ENCODE results near the gene DENND4A. TPM values are rescaled to one million over a fixed set of nuclear protein-coding genes. Genes with fewer than 3 reads are reported as not detected.

Gene DENND4A
- total and polyA plus RNA-seq, 9 of the 15 experiments (the other 6 are each of a cell fraction or from before 2014, with no cell fraction given) = 6.8 to 32.3 (median 19.9) TPM

- TF ChIP-seq ZNF407 (IDR thresholded peaks at IDR 0.05; ENCODE audit: low read depth) = no peak
- TF ChIP-seq AFF1 (IDR thresholded peaks at IDR 0.05; ENCODE audit: low read depth in 1 of 2, partially characterized antibody in 2 of 2) = no peak
- peak; percentile 41; the same call in 1 of the 2 replicates for TF ChIP-seq STAT5A (IDR thresholded peaks at IDR 0.05; ENCODE audit: borderline replicate concordance, low read length)
- TF ChIP-seq, protein P1, sequence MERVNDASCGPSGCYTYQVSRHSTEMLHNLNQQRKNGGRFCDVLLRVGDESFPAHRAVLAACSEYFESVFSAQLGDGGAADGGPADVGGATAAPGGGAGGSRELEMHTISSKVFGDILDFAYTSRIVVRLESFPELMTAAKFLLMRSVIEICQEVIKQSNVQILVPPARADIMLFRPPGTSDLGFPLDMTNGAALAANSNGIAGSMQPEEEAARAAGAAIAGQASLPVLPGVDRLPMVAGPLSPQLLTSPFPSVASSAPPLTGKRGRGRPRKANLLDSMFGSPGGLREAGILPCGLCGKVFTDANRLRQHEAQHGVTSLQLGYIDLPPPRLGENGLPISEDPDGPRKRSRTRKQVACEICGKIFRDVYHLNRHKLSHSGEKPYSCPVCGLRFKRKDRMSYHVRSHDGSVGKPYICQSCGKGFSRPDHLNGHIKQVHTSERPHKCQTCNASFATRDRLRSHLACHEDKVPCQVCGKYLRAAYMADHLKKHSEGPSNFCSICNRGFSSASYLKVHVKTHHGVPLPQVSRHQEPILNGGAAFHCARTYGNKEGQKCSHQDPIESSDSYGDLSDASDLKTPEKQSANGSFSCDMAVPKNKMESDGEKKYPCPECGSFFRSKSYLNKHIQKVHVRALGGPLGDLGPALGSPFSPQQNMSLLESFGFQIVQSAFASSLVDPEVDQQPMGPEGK (CRISPR knock-in tag; IDR thresholded peaks at IDR 0.05; ENCODE audit: borderline replicate concordance) = no peak
- TF ChIP-seq, protein P2, sequence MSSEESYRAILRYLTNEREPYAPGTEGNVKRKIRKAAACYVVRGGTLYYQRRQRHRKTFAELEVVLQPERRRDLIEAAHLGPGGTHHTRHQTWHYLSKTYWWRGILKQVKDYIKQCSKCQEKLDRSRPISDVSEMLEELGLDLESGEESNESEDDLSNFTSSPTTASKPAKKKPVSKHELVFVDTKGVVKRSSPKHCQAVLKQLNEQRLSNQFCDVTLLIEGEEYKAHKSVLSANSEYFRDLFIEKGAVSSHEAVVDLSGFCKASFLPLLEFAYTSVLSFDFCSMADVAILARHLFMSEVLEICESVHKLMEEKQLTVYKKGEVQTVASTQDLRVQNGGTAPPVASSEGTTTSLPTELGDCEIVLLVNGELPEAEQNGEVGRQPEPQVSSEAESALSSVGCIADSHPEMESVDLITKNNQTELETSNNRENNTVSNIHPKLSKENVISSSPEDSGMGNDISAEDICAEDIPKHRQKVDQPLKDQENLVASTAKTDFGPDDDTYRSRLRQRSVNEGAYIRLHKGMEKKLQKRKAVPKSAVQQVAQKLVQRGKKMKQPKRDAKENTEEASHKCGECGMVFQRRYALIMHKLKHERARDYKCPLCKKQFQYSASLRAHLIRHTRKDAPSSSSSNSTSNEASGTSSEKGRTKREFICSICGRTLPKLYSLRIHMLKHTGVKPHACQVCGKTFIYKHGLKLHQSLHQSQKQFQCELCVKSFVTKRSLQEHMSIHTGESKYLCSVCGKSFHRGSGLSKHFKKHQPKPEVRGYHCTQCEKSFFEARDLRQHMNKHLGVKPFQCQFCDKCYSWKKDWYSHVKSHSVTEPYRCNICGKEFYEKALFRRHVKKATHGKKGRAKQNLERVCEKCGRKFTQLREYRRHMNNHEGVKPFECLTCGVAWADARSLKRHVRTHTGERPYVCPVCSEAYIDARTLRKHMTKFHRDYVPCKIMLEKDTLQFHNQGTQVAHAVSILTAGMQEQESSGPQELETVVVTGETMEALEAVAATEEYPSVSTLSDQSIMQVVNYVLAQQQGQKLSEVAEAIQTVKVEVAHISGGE (CRISPR knock-in tag; IDR thresholded peaks at IDR 0.05) = no peak
- no peak for TF ChIP-seq ELF1 (tag; IDR thresholded peaks at IDR 0.05)
Observed at GRCh38 chr15:65796610-65797078, 4.6 kb upstream of the DENND4A start (continued).
